GM12878 (cell line): ENCODE results near the gene TMED10. TPM values are rescaled to one million over a fixed set of nuclear protein-coding genes. Genes with fewer than 3 reads are reported as not detected.

Experiments
- ATAC-seq: fragments of 200-7000 bp; cut with Tn5 transposase; 3 replicates; pipeline ENCODE4 v1.9.1; 2020; ENCODE audit warnings: mild to moderate bottlenecking, moderate library complexity
- BruUV-seq: library from RNA; stranded (reverse); fragments of 400-500 nt; replicated peaks from 2 replicates; lab custom pipeline; 2021; lab: Mats Ljungman, UMichigan
- CTCF ChIA-PET: fragments of 300-600 bp; sonication (Branson Sonifier 250); formaldehyde crosslinking; extraction: SDS; loops from one replicate; lab custom pipeline; 2021; ENCODE audit warnings: inconsistent platforms; lab: Yijun Ruan, JAX
- POLR2A ChIA-PET: fragments of 350-600 bp; formaldehyde crosslinking; extraction: SDS; loops from one replicate; lab custom pipeline; 2021; ENCODE audit warnings: inconsistent platforms; lab: Charles Lee
- RAD21 ChIA-PET: fragments of 300-600 bp; sonication (Branson Sonifier 250); formaldehyde crosslinking; loops from one replicate; lab custom pipeline; 2023; ENCODE audit warnings: antibody characterized with exemption; ENCODE audit not compliant: unreplicated experiment; lab: Charles Lee
- SMC1A ChIA-PET: fragments of 300-600 bp; sonication (Branson Sonifier 250); formaldehyde crosslinking; loops from one replicate; lab custom pipeline; 2023; ENCODE audit not compliant: unreplicated experiment, uncharacterized antibody; lab: Charles Lee
- DNase-seq: peaks from one replicate; pipeline ENCODE4 v3.0.0-alpha.2; 2011; ENCODE audit warnings: low read depth, low spot score
- FAIRE-seq: peaks from 3 replicates; lab custom pipeline; 2011; peaks lifted over from hg19 to GRCh38; lab: Jason Lieb, UNC
- H2AFZ ChIP-seq: 2 replicates; pipeline ENCODE4 v1.6.0; 2011; ENCODE audit warnings: low read depth, low read length, control low read depth; ENCODE audit not compliant: control insufficient read depth
- H3K27ac ChIP-seq: 2 replicates; pipeline ENCODE4 v1.5.1; 2011; ENCODE audit warnings: control low read depth; ENCODE audit not compliant: control insufficient read depth, insufficient read depth
- H3K27me3 ChIP-seq, 2 experiments: replicated peaks in 1 of 2; 2 replicates each; pipeline versions ENCODE4 v1.6.0 to v1.6.1; 2011; ENCODE audit warnings: low read length in 1 of 2; ENCODE audit not compliant: control insufficient read depth in 2 of 2, insufficient read depth in 2 of 2
- H3K36me3 ChIP-seq, 2 experiments: 2 replicates each; pipeline ENCODE4 v1.5.1; 2011; ENCODE audit warnings: low read length in 1 of 2; ENCODE audit not compliant: control insufficient read depth in 2 of 2, insufficient read depth in 2 of 2
- H3K4me1 ChIP-seq: 2 replicates; pipeline ENCODE4 v1.6.1; 2011; ENCODE audit warnings: mild to moderate bottlenecking, low read length, moderate library complexity, mixed read lengths; ENCODE audit not compliant: control insufficient read depth, insufficient read depth
- H3K4me2 ChIP-seq: 2 replicates; pipeline ENCODE4 v1.6.0; 2011; ENCODE audit warnings: control low read depth; ENCODE audit not compliant: control insufficient read depth, insufficient read depth
- H3K4me3 ChIP-seq: fragments of 200-600 bp; sonication (generic); 2 replicates; pipeline ENCODE4 v1.5.1; 2016
- H3K79me2 ChIP-seq: 2 replicates; pipeline ENCODE4 v1.6.0; 2011; ENCODE audit warnings: low read length; ENCODE audit not compliant: control insufficient read depth, insufficient read depth
- H3K9ac ChIP-seq: 2 replicates; pipeline ENCODE4 v1.8.0; 2011; ENCODE audit warnings: low read length, control low read depth, mixed read lengths; ENCODE audit not compliant: control insufficient read depth, insufficient read depth
- H3K9me3 ChIP-seq: replicated peaks from 3 replicates; pipeline ENCODE4 v1.5.1; 2011; ENCODE audit warnings: mild to moderate bottlenecking, low read length; ENCODE audit not compliant: control insufficient read depth, insufficient read depth
- H4K20me1 ChIP-seq: 2 replicates; pipeline ENCODE4 v1.6.0; 2011; ENCODE audit not compliant: control insufficient read depth, insufficient read depth
- EZH2 ChIP-seq: IDR thresholded peaks from 2 replicates; pipeline ENCODE4 v1.6.1; 2012; ENCODE audit warnings: low read depth, mild to moderate bottlenecking, control low read depth, inconsistent platforms, low read length, borderline replicate concordance; ENCODE audit not compliant: control insufficient read depth
- FOXM1 ChIP-seq: IDR thresholded peaks from 2 replicates; pipeline ENCODE4 v1.6.1; 2012; ENCODE audit warnings: low read depth, mild to moderate bottlenecking, inconsistent platforms, low read length, moderate library complexity
- IKZF1 ChIP-seq: fragments of 450-650 bp; conservative IDR thresholded peaks from 2 replicates; pipeline ENCODE4 v1.6.1; 2017; ENCODE audit warnings: antibody characterized with exemption, mild to moderate bottlenecking
- LARP7 ChIP-seq: fragments of 450-650 bp; IDR thresholded peaks from 2 replicates; pipeline ENCODE4 v1.6.1; 2017; ENCODE audit warnings: mild to moderate bottlenecking
- NFYA ChIP-seq: IDR thresholded peaks from 2 replicates; pipeline ENCODE4 v1.6.1; 2011; ENCODE audit warnings: low read depth, mild to moderate bottlenecking, low read length, improper control_type of control experiment, borderline replicate concordance
- NRF1 ChIP-seq: conservative IDR thresholded peaks from 2 replicates; pipeline ENCODE4 v1.6.1; 2011; ENCODE audit warnings: mild to moderate bottlenecking, low read depth, low read length, improper control_type of control experiment
- PAX5 ChIP-seq: IDR thresholded peaks from 2 replicates; pipeline ENCODE4 v1.6.1; 2011; ENCODE audit warnings: low read depth, low read length, borderline replicate concordance
- RB1 ChIP-seq: fragments of 450-650 bp; formaldehyde crosslinking; IDR thresholded peaks from 2 replicates; pipeline ENCODE4 v1.6.1; 2017; ENCODE audit warnings: mild to moderate bottlenecking, borderline replicate concordance
- RELA ChIP-seq: fragments of 450-650 bp; IDR thresholded peaks from 2 replicates; pipeline ENCODE4 v1.8.0; 2014; ENCODE audit warnings: borderline replicate concordance; ENCODE audit not compliant: partially characterized antibody
- SP1 ChIP-seq: IDR thresholded peaks from one replicate; pipeline ENCODE4 v1.6.1; 2011; ENCODE audit warnings: low read depth, low read length
- SREBF2 ChIP-seq: IDR thresholded peaks from 2 replicates; pipeline ENCODE4 v1.6.1; 2012; ENCODE audit warnings: mild to moderate bottlenecking, low read length
- TCF7 ChIP-seq: IDR thresholded peaks from 2 replicates; pipeline ENCODE4 v1.6.1; 2014; ENCODE audit warnings: antibody characterized with exemption, borderline replicate concordance
- ZNF207 ChIP-seq: fragments of 450-650 bp; IDR thresholded peaks from 2 replicates; pipeline ENCODE4 v1.6.1; 2014; ENCODE audit warnings: antibody characterized with exemption, mild to moderate bottlenecking, borderline replicate concordance
- WGBS: methylation state at CpG from one replicate; pipeline ENCODE4 v1.1.6; 2016; ENCODE audit warnings: low lambda C conversion rate; ENCODE audit not compliant: insufficient replicate concordance, insufficient coverage; ENCODE audit errors: missing lambda C conversion rate; 5-methylcytosine and 5-hydroxymethylcytosine counted together
- in situ Hi-C: fragments of 300-500 bp; cut with MboI; formaldehyde crosslinking; loops from 9 replicates; pipeline ENCODE4 v1.14.3; 2018; ENCODE audit warnings: mixed read lengths
- intact Hi-C: fragments of 100-400 bp; cut with micrococcal nuclease; formaldehyde crosslinking; loops from one replicate; pipeline ENCODE4 v1.14.2; 2022; ENCODE audit not compliant: unreplicated experiment
- polyA plus RNA-seq, 11 experiments: library from polyadenylated mRNA; depleted of rRNA in 4 of 11; unstranded in 6 of 11; stranded (reverse) in 5 of 11; fragments of >200 nt; fragmentation: Nextera tagmentation in 4 of 11; fragmentation: Illumina TruSeq in 1 of 11; extraction: Ambion mirVana in 4 of 11; extraction: Trizol in 1 of 11; gene quantifications; 1 replicate in 1 of 11; 2 replicates in 10 of 11; pipeline versions ENCODE4 v1.2.1 to v1.2.3, GENCODE V29; 2011 to 2016; ENCODE audit warnings: inconsistent platforms in 2 of 11, missing spikeins in 2 of 11, low read depth in 1 of 11
- total RNA-seq, 4 experiments: library from RNA; depleted of rRNA in 3 of 4; stranded (reverse); fragments of >200 nt in 3 of 4; fragmentation: Illumina TruSeq in 1 of 4; extraction: Trizol in 1 of 4; gene quantifications; 2 replicates each; pipeline versions ENCODE4 v1.2.1 to v1.2.3, GENCODE V29; 2013 to 2021
- TF ChIP-seq, protein P1 (sequence below): fragments of 450-650 bp; IDR thresholded peaks from 2 replicates; pipeline ENCODE4 v1.6.1; 2018; ENCODE audit warnings: borderline replicate concordance, mild to moderate bottlenecking; ENCODE audit not compliant: partially characterized antibody
- TF ChIP-seq, protein P2 (sequence below): IDR thresholded peaks from 2 replicates; pipeline ENCODE4 v1.6.1; 2012; ENCODE audit warnings: low read depth, low read length, improper control_type of control experiment
- TF ChIP-seq, protein P3 (sequence below): IDR thresholded peaks from 2 replicates; pipeline ENCODE4 v1.6.1; 2011; ENCODE audit warnings: borderline replicate concordance, low read depth, mild to moderate bottlenecking, moderate library complexity, mixed read lengths, low read length; ENCODE audit not compliant: insufficient read depth; ENCODE audit errors: extremely low read length
- TF ChIP-seq, protein P4 (sequence below): fragments of 450-650 bp; formaldehyde crosslinking; IDR thresholded peaks from 2 replicates; pipeline ENCODE4 v1.4.0; 2022; ENCODE audit warnings: mild to moderate bottlenecking, moderate library complexity

The TMED10 gene
- total and polyA plus RNA-seq, 10 of the 15 experiments (the other 5 are each of a cell fraction or from before 2014, with no cell fraction given), result 99.8 to 270 (median 180) TPM

DNA sequence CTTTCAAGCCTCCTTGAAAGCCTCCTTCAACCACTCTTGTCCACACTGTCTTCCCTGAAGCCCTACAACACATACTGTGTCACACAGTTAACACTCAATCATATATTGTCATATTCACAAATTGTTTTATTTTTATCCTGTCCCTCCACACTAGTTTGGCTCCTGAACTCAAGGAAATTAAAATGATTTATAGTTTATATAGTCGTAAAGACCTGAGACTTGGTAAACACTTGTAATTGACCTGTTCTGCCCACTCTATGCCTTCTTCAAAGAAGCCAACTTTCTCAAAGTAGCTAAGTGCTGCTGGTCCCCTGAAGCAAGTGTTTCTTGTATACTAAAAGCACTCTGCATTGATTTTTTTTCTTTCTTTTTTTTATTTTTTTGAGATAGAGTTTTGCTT lies 33.9 kb downstream of the TMED10 start:
- ChIA-PET POLR2A (interaction anchor here (0.6 kb wide), 1 partner anchor 100 kb away, joined by 3 read pairs; no protein-coding TSS in a partner anchor), CTCF (interaction anchor here (0.8 to 11.5 kb wide), 7 partner anchors 8 to 158 kb away, joined by 3 to 227 read pairs (median 4); no protein-coding TSS in a partner anchor), RAD21 (interaction anchor here (7.7 kb wide), 1 partner anchor 154 kb away, joined by 57 read pairs; no protein-coding TSS in a partner anchor), SMC1A (interaction anchor here (1.3 to 3.2 kb wide), 5 partner anchors 80 to 418 kb away, joined by 3 to 29 read pairs (median 7); no protein-coding TSS in a partner anchor)
- DNase-seq (no peak), FAIRE-seq (peak; percentile 38), ATAC-seq (no peak)
- Histone ChIP-seq H3K27ac (no peak overlapping the region), H3K79me2 (peaks cover 18% of the 10 kb centered on the region), H3K9me3 (no peaks in the 10 kb centered on the region), H3K9ac (no peak overlapping the region), H3K4me1 (peaks cover 18% of the 10 kb centered on the region), H4K20me1 (no peaks in the 10 kb centered on the region), H3K27me3 (no peaks in the 10 kb centered on the region), H3K36me3 (peaks cover 2 to 7% of the 10 kb centered on the region in 2 experiments; a peak in 3 of 4 replicates), H3K4me3 (no peak overlapping the region), H2AFZ (no peak overlapping the region), H3K4me2 (no peak overlapping the region)
- in situ Hi-C loops, result no loop called here
- intact Hi-C loops, result no loop called here
- 100% methylated on average over 1 of the region's 1 CpG for WGBS
- BruUV-seq, result TSS peak; percentile 34
- TF ChIP-seq SP1 (no peak), IKZF1 (no peak), TCF7 (no peak), EZH2 (no peak), FOXM1 (no peak), NFYA (no peak), SREBF2 (no peak), RELA (no peak), PAX5 (no peak), RB1 (no peak), LARP7 (no peak), NRF1 (no peak), ZNF207 (no peak)
- TF ChIP-seq, protein P1, sequence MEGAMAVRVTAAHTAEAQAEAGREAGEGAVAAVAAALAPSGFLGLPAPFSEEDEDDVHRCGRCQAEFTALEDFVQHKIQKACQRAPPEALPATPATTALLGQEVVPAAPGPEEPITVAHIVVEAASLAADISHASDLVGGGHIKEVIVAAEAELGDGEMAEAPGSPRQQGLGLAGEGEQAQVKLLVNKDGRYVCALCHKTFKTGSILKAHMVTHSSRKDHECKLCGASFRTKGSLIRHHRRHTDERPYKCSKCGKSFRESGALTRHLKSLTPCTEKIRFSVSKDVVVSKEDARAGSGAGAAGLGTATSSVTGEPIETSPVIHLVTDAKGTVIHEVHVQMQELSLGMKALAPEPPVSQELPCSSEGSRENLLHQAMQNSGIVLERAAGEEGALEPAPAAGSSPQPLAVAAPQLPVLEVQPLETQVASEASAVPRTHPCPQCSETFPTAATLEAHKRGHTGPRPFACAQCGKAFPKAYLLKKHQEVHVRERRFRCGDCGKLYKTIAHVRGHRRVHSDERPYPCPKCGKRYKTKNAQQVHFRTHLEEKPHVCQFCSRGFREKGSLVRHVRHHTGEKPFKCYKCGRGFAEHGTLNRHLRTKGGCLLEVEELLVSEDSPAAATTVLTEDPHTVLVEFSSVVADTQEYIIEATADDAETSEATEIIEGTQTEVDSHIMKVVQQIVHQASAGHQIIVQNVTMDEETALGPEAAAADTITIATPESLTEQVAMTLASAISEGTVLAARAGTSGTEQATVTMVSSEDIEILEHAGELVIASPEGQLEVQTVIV, result no peak
- TF ChIP-seq, protein P2, sequence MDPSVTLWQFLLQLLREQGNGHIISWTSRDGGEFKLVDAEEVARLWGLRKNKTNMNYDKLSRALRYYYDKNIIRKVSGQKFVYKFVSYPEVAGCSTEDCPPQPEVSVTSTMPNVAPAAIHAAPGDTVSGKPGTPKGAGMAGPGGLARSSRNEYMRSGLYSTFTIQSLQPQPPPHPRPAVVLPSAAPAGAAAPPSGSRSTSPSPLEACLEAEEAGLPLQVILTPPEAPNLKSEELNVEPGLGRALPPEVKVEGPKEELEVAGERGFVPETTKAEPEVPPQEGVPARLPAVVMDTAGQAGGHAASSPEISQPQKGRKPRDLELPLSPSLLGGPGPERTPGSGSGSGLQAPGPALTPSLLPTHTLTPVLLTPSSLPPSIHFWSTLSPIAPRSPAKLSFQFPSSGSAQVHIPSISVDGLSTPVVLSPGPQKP, result no peak
- TF ChIP-seq, protein P3, sequence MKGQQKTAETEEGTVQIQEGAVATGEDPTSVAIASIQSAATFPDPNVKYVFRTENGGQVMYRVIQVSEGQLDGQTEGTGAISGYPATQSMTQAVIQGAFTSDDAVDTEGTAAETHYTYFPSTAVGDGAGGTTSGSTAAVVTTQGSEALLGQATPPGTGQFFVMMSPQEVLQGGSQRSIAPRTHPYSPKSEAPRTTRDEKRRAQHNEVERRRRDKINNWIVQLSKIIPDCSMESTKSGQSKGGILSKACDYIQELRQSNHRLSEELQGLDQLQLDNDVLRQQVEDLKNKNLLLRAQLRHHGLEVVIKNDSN, result no peak
- TF ChIP-seq, protein P4, sequence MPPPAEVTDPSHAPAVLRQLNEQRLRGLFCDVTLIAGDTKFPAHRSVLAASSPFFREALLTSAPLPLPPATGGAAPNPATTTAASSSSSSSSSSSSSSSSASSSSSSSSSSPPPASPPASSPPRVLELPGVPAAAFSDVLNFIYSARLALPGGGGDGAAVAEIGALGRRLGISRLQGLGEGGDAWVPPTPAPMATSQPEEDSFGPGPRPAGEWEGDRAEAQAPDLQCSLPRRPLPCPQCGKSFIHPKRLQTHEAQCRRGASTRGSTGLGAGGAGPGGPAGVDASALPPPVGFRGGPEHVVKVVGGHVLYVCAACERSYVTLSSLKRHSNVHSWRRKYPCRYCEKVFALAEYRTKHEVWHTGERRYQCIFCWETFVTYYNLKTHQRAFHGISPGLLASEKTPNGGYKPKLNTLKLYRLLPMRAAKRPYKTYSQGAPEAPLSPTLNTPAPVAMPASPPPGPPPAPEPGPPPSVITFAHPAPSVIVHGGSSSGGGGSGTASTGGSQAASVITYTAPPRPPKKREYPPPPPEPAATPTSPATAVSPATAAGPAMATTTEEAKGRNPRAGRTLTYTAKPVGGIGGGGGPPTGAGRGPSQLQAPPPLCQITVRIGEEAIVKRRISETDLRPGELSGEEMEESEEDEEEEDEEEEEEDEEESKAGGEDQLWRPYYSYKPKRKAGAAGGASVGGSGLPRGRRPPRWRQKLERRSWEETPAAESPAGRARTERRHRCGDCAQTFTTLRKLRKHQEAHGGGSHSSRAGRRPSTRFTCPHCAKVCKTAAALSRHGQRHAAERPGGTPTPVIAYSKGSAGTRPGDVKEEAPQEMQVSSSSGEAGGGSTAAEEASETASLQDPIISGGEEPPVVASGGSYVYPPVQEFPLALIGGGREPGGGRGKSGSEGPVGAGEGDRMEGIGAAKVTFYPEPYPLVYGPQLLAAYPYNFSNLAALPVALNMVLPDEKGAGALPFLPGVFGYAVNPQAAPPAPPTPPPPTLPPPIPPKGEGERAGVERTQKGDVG (CRISPR knock-in tag), result no peak
